Measurements from ENCODE around the gene KIF13A.

KIF13A gene

DNA sequence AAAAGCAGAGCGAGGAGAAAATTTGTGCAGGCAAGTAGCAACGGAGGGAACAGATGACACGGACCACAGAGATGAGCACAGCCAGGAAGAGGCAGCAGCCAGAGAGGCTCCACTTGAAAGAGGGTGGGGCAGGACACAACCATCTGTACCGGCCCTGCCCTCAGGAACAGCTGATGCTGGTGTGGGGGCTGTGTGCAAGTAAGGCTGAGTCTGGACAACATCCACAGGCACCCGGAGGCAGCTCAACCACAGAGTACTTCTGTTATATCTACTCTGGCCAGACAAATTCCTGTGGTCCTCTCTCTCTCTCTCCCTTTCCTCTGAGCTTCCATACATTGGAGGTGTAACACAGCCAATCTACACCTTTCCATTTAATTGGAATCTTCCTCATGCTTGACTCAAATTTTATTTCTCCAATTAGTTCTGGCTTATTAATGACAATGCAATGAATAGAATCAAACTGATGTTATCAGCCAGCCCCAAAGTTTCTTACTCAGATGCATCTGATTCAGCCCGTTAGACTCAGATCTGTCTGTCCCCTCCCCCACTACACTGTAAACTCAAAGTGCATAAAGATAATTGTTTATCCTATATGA lies 24.9 kb downstream of the KIF13A start:
- TF ChIP-seq, protein P1, sequence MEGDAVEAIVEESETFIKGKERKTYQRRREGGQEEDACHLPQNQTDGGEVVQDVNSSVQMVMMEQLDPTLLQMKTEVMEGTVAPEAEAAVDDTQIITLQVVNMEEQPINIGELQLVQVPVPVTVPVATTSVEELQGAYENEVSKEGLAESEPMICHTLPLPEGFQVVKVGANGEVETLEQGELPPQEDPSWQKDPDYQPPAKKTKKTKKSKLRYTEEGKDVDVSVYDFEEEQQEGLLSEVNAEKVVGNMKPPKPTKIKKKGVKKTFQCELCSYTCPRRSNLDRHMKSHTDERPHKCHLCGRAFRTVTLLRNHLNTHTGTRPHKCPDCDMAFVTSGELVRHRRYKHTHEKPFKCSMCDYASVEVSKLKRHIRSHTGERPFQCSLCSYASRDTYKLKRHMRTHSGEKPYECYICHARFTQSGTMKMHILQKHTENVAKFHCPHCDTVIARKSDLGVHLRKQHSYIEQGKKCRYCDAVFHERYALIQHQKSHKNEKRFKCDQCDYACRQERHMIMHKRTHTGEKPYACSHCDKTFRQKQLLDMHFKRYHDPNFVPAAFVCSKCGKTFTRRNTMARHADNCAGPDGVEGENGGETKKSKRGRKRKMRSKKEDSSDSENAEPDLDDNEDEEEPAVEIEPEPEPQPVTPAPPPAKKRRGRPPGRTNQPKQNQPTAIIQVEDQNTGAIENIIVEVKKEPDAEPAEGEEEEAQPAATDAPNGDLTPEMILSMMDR (conservative IDR thresholded peaks at IDR 0.05; ENCODE audit: control insufficient read depth, insufficient read depth, low read depth, low read length), result no peak
- H3K4me3 ChIP-seq (ENCODE audit: control insufficient read depth, low read depth, low read length), result peak overlapping the region; percentile 15
- peak; percentile 96 for DNase-seq (ENCODE audit: low read depth)

DNA sequence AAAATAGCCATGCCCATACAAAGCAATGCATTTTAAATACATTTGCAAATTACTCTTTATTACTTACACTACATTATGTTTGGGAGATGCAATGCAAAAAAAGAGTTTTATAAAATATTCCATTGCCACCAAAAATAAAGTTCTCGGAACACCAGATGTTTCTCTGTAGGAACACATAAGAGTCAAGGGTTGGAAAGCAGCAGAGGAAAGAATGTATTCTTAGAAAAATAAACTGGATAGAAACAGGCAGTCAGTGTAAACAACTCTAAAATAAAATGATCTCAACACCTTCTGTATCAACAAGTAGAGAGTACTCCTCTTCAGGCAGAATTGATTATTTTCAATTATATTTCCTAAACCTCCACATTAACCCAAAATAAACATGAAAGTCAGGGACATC lies 28.1 kb downstream of the KIF13A start:
- H3K4me3 ChIP-seq (ENCODE audit: control insufficient read depth, low read depth, low read length), result no peak overlapping the region
- TF ChIP-seq, protein P1 (conservative IDR thresholded peaks at IDR 0.05; ENCODE audit: control insufficient read depth, insufficient read depth, low read depth, low read length), result no peak
- DNase-seq (ENCODE audit: low read depth), result no peak

DNA sequence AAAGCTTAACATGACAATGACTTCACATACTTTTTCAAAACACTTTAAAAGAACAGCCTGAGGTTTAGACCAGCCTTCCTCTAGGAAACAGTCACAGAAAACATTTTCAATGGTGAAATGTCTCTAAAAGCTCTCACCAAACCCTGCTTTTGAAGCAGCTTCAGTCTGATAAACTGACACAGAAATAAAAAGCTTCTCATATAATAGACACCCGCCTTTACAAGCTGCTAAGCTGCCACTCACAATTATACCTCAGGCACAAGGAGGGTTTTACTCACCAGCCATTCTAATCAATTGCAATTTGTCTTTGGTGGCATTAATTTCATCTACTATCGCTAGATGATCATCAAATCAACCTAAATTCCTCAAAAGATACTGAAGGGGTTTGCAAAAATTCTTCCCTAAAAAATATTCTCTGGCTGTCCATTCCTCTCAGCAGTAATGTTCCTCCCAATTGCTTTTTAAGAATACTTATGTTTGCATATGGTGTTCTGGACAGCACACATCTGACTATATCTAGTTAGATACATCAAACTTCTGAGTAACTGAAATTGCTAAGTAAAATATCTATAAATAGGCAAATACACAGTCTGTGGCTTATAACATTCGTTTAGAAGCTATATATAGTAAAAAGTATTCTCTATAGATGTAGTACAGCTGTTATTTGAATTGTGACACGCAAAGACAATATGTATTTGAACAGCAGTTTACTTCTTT lies 29.4 kb downstream of the KIF13A start:
- no peak for DNase-seq (ENCODE audit: low read depth)
- no peak overlapping the region for H3K4me3 ChIP-seq (ENCODE audit: control insufficient read depth, low read depth, low read length)
- TF ChIP-seq, protein P1 (conservative IDR thresholded peaks at IDR 0.05; ENCODE audit: control insufficient read depth, insufficient read depth, low read depth, low read length), result no peak

DNA sequence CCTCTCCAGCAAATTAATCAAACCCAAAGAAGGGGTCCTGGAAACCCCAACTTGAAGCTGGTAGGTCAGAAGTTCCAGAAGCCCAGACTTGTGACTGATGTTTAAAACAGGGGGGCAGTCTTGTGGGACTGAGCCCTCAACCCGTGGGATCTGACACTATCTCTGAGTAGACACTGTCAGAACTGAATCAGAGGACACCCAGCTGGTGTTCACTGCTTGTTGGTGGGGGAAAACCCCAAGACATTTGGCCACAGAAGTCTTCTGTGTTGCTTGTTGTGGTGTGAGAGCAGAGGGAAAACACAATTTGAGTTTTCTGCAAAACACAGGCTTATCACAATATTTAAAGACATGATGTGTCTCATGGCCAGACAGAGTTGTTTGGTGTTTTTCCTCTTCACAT lies 29.9 kb downstream of the KIF13A start:
- TF ChIP-seq, protein P1 (conservative IDR thresholded peaks at IDR 0.05; ENCODE audit: control insufficient read depth, insufficient read depth, low read depth, low read length), result no peak
- DNase-seq (ENCODE audit: low read depth), result peak; percentile 56
- H3K4me3 ChIP-seq (ENCODE audit: control insufficient read depth, low read depth, low read length), result no peak overlapping the region

DNA sequence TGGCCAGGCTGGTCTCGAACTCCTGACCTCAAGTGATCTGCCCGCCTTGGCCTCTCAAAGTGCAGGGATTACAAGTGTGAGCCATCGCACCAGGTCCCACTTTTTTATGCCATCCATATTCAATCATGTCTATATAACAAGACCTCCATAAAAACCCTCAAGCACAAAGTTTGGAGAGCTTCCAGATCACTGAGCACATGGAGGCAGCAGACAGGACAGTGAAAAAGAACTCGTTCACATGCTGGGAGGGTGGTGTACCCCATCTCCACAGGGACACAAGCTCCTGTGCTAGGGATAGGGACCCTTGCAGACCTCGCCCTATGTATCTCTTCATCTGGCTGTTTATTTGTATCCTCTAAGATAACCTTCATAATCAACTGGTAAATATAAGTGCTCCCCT lies 30.3 kb downstream of the KIF13A start:
- TF ChIP-seq, protein P1 (conservative IDR thresholded peaks at IDR 0.05; ENCODE audit: control insufficient read depth, insufficient read depth, low read depth, low read length), result no peak
- no peak for DNase-seq (ENCODE audit: low read depth)

DNA sequence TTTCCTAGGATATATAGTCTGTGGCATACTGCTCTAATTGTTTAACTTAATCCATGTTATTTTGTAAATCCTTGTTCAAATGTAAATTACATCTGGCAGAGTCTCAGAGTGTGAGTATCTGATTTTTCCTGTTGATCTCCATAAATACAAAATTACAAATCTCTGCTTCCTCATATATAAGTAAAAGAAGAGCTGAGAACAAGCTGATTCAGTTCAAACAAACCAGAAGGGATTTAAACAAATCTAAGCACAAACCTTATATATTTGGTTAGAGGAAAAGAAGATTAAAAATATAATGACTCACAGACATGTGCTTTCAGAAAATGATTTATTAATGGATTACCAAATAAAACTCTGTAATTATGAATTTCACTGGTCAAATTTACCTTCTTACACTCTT lies 37.3 kb downstream of the KIF13A start:
- DNase-seq (ENCODE audit: low read depth), result no peak
- no peak overlapping the region for H3K4me3 ChIP-seq (ENCODE audit: control insufficient read depth, low read depth, low read length)
- TF ChIP-seq, protein P1 (conservative IDR thresholded peaks at IDR 0.05; ENCODE audit: control insufficient read depth, insufficient read depth, low read depth, low read length), result no peak

More for the DNA sequence above, 30.3 kb downstream of the KIF13A start:
- H3K4me3 ChIP-seq (ENCODE audit: control insufficient read depth, low read depth, low read length), result no peak overlapping the region

All from fibroblast of mammary gland (primary cell).